Stimulated activated CD8-positive, alpha-beta memory T cell treated with anti-CD3 and anti-CD28 coated beads, Interleukin-15, amount 100 ng/mL, for 1 hour (primary cell): ENCODE results near the gene ZMIZ1.
"Not testable (repeated sequence)": the region's sequence is repeated elsewhere in the genome, so short reads cannot be mapped to it uniquely, and the experiment has no call there.

Experiments
- DNase-seq: peaks from one replicate; pipeline ENCODE4 v3.0.0-alpha.2; 2020; ENCODE audit warnings: low read depth

ZMIZ1 gene

DNA sequence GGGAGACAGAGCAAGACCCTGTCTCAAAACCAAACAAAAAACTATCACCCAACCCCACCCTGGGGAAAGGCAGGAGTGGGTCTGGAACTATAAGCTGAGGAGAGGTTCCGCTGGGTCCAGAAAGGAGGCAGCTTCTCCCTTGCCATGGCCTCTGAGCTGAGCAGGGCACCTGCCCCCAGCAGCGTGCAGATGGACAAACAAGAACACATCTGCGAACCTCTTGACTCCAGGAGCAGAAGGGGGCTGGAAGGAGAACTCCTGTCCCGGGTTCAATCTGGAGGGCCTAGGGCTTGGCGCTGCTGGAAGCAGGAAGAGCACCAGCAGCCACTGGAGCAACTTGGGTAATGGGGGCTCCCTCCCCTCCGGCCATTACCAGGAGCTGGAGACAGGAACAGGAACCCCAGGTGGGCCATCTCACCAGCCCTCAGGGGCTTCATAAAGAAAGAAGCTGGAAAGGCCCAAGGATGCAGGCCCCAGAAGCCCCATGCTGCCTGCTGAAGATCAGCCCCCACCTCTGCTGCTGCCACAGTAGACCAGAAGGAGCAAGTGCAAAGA, 259.5 kb downstream of the ZMIZ1 start:
- no peak for DNase-seq

DNA sequence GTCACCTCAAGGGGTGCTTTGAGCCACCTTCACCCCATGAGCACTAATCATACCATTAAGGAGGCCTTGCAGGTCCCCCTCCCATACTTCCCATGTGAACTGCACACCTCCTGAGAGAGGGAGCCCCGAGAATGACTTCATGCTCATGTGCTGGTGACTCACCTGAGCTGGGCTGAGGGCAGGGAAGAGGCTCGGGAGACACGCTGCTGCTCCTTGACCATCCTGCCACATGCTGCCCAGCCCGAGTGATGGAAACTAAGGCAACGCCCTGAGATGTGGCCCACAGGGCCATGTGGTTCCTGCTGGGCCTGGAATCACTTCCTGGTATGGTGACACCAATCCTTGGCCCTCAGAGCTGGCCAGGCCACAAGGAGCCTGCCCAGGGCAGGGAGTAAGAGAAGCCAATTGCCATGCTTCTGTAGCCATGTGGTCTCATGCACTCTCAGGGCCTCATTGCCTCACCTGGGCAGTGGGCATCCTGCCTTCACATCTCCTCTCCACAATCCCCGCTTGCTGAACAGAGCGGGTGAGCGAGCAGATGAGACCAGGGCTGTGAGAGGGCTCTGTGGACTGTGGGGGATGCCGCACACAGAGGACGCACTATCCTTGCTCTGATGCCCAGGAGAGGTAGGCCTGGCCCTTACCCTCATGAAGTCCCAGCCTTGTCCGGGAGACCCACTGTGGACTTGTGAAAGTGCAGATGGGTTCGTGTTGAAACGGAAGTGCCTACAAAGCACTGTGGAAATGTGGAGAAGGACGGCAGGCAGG, 260.2 kb downstream of the ZMIZ1 start:
- no peak for DNase-seq

DNA sequence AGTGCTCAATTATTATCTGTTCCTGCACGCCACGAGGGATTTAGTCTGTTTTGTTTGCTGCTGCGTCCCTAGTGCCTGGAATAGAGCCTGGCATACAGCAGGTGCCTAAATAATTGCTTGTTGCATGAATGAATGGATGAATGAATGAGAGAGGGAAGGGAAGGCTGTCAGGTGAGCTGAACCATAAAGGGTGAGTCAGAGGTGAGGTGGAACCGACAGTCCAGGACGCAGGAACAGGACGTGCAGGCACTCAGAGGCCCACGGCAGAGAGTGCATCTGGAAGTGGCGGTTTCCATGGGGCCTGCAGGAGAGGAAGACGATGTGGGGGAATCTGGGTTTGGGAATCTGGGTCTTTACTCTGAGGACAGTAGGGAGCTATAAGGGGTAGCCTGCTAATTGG, 260.8 kb downstream of the ZMIZ1 start:
- no peak for DNase-seq

DNA sequence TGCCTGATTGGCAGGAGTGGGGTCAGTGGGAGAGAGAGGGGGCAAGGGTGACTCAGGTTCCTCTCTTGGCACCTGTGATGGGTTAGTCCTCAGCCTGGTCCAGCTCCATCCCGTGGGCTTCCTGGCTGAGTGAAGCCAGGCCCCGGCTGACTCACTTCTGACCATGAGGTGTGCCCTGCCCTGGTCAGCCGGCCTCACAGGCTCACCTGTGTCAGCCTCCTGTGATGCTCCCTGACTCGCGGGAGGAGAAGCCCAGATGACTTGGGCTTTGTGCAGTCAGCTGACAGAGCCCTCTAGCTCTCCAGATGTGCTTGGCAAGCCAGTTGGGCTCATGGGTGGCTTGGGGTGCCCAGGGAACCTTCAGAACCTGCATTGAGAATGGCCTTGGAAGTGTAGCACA, 262.5 kb downstream of the ZMIZ1 start:
- DNase-seq, result no peak

DNA sequence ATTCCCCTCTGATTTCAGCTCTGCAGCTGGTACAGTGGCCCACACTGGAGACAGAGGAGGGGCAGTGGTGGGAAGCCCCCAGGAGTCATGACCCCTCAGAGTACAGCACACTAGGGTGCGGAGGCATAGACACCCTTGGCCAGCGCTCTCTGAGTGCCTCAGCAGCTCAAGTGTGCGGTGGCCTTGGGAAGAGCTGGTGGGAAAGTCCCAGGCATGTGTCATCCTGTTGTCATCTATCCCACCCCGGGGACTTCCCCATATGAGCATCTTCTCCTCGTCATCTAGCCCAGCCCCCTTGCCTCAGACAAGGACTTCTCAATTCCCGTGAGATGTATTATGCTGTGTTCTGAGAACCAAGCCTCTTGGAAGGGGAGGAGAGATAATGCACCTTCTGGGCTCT, 262.9 kb downstream of the ZMIZ1 start:
- DNase-seq, result peak; percentile 25

DNA sequence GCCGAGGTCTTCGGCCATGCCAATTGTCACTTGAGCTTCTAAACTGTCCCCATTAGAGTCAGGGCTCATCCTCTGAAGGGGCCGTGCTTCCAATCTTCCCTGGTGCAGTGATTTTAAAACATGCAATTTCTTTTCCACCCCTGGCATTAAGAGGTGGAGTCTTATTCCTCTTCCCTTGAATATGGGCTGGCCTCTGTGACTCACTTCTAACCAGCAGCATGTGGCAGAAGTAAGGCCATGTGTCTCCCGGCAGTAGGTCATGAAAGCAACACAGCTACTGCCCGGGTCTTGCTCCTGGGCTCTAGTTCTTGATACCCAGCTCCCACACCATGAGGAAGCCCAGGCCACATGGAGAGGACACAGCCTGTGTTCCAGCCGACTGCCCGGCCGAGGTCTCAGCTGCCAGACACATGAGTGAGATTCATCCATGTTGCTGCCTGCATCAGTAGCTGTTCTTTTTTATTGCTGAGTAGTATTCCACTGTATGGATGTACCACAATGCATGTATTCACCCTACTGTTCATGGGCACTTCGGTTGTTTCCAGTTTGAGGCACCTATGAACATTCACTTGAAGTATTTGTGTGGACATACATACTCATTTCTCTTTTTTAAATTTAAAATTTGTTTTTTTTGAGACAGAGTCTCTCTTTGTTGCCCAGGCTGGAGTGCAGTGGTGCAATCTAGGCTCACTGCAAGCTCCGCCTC, 264.0 kb downstream of the ZMIZ1 start:
- not testable (repeated sequence) for DNase-seq

DNA sequence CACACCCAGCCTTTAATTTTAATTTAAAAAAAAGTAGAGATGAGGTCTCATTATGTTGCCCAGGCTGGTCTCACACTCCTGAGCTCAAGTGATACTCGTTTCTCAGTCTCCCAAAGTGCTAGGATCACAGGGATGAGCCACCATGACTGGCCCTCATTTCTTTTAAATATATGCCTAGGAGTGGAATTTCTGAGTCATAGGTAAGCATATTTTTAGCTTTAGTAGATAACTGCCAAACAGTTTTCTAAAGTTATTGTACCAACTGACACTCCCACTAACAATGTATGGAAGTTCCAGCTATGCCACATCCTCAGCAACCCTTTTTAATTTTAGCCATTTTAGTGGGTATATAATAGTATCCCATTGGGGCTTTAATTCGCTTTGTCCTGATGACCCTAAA, 264.7 kb downstream of the ZMIZ1 start:
- DNase-seq, result no peak

DNA sequence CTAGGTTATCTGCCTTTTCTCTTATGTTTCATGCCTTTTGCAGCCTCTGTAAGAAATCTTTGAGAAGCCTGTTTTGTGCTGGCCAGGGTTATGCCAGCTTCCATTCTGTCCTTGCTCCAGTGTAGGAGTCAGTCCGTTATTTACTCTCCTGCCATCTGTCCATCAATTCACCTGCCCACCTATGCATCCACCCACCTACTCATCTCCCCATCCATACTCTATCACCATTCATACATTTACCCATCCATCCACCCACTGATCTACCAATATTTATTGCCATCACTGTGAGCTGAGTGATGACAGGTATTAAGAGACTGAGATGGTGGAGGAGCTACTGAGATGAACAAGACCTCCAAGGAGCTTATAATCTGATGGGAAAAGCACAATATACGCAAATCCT, 265.8 kb downstream of the ZMIZ1 start:
- no peak for DNase-seq

DNA sequence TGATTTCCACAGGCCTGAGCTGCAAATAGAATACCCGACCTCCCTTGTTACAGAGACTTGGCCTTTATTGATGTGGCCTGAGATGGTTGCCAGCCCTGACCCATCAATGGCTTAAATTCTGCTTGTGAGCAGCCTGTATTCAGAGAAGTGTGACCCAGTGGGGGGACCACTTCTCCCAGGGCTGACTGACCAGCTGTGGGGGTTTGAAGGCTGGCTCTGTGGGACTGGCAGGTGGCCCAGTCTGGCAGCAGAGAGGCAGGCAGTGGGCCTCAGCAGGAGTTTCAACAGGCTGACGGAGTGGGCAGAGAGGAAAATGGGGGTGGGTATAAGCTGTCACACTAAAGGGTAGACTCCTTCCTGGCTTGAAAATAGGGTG, 266.3 kb downstream of the ZMIZ1 start:
- no peak for DNase-seq

DNA sequence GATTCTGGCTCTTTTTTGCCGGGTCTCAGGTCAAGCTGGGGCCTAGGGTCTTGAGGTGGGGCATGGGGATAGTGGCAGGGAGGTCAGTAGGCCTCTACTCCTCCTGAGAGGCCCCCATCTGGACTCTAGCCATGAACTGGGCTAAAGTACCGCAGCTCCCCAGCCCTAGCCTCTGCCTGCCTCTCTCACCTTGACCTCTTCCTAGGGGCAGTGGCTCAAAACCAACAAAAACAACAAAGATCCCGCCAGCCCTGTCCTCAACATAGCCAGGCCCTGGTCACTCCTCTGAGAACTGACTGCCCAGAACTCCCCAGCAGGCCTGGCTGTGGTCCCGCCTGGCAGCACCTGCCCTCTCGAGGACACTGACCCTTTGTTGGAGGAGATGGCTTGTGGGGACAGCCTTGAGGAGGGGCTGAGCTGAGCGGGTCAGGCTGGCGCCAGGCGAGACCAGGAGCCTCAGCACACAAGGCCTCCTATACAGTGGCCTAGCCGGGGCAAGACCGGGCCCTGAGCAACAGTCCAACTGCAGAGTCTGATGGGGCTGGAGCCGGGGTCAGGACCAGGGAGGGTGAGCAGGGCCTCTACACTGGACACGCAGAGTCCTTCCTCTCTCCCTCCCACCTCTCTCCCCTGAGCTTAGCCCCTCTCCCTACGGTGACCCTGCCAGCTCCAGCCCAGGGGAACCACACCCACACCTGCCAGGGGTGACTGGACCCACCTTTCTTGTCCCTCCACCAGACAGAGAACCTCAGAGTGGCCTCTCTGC, 266.9 kb downstream of the ZMIZ1 start:
- no peak for DNase-seq

DNA sequence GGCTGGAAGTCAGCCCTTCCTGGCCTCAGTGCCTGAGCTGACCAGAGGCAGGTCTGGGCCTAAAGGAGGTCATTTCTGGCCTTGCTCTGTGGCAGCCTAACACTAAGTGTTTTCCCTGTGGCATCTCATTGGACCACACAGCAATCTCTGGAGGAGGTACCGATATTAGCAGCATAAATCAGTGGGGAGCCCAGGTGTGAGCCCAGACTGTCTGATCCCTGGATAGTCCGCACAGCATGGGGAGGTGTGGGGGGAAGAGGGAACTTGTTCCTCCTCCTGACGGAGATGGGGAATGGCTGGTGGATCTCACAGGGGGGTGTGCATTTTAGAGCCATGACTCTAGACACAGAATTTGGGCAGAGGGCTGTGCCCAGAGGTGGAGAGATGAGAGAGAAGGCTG, 267.5 kb downstream of the ZMIZ1 start:
- DNase-seq, result no peak

DNA sequence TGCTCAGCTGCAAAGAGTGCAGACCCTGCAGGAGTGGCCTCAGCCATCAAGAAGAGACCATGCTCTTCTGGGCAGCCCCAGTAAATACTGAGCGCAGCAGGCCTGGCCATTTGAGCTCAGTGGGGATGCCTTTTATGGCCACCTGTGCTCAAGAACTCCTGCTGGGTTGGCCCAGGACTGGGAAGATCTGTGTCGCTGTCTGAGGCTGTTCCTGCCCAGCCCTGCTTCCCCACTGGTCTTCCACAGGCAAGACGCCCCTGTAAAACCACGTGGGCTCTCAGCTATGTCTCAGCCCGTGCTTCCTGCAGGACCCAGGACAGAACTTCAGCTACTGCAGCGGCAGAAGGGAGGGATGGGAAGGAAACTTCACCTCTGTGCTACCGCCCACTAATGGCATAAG, 268.0 kb downstream of the ZMIZ1 start:
- no peak for DNase-seq

DNA sequence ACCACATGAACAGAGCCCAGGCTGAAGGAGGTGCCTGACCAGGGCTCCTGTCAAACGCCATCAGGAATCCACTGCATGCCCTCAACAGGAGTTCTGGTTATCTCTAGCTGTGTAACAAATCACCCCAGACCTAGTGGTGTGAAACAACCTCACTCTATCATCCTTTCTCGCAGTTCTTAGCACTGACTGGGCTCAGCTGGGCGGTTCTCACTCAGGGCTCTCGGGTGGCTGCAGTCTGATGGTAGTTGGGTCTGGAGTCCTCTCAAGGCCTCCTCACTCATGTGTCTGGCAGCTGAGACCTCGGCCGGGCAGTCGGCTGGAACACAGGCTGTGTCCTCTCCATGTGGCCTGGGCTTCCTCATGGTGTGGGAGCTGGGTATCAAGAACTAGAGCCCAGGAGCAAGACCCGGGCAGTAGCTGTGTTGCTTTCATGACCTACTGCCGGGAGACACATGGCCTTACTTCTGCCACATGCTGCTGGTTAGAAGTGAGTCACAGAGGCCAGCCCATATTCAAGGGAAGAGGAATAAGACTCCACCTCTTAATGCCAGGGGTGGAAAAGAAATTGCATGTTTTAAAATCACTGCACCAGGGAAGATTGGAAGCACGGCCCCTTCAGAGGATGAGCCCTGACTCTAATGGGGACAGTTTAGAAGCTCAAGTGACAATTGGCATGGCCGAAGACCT, 269.2 kb downstream of the ZMIZ1 start:
- DNase-seq, result not testable (repeated sequence)

DNA sequence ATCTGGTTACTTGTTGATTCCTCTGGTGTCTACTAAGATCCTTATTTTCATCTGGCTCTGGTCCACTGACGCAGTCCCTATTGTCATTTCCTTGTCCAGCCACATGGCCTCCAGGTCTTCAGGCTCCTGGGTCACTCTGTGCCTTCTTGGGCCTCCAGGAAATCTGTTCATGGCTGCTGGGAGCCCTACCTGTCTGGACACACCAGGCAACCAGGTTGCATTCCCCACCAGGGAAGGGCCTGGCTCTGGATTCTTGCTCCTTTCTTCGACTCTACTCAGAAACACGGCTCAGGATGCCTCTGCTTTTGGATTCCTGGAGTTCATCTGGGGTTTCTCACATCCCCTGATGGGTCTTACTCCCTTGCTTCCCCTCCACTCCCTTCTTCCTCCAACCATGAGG, 270.5 kb downstream of the ZMIZ1 start:
- DNase-seq, result no peak

DNA sequence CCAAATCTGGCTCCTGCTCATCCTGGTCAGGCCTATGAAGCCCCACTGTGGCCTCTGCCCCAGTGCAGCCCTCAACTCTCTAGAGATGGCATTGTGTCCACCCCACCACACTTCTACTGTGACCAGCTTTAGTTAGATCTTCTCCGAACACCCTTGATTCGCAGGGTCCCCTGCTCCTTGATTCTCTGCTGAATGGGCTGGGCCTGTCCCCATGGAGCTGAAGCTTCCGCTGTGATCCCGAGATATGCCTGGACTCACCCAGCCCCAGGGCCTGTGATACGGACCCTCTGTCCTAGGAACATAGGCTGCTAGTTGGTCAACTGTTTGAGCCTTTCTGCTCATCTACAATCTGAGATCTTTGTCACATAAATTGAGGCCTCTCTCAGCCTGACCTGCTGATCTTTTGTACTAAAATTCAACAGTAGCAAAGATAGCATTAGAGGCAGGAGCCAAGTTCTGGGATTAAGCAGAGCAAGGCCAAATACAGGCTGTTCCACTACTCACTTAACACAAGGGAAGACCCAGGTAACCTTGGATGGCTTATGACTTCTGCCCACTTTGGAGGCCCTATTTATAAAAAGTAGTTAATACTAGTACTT, 272.0 kb downstream of the ZMIZ1 start:
- DNase-seq, result no peak

DNA sequence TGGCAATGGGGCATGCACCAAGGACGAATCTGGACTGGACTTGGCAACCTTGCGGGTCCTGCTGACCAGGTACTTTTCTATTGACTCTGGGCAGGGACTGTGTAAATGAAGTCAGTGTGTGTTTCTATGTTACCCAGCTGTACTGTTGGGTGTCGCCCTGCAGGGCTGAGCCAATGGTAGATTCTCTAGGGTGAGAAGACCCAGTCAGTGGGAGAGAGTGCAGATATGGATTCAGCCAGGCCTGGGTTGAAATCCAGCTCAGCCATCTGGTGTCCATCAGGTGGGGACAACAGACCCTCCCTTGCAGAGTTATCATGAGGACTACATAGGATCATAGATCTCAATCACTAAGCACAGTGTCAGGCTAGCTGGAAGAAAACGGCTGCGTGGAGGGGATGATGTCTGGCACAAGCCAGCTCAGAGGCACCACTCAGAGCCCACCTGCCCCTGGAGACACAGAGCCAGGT, 273.6 kb downstream of the ZMIZ1 start:
- DNase-seq, result no peak

DNA sequence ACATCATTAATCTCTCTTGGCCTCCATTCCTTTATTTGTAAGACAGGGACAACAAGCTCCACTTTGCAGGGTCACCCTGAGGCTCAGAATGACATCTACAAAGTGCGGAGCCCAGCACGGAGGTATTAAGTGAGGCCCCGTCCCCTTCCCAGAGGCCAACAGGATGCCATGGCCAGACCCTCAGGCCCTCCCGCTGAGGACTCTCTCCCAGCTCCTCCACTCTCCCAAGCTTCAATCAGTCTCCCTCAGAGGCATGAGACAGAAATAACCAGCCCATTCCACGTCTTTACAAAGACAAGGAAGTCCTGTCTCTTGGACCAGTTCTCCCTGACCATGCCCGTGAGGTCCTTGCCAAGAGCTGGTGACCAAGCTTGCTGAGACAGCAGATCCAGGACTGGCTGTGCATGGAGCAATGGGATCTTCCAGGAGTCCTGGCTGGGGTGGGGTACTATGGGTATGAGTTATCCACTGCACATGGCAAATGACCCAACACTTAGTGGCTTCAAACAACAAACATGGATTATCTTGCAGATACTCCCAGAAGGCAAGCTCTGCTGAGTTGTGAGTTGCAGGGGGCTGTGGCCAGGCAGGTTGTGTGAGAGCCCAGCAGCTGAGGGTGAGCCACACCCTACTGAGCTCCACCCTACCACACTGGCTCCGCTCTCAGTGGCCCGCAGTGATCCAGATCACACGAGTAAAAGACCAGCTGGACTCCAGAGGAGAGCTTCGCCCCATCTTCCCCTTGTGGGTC, 274.2 kb downstream of the ZMIZ1 start:
- DNase-seq, result no peak

DNA sequence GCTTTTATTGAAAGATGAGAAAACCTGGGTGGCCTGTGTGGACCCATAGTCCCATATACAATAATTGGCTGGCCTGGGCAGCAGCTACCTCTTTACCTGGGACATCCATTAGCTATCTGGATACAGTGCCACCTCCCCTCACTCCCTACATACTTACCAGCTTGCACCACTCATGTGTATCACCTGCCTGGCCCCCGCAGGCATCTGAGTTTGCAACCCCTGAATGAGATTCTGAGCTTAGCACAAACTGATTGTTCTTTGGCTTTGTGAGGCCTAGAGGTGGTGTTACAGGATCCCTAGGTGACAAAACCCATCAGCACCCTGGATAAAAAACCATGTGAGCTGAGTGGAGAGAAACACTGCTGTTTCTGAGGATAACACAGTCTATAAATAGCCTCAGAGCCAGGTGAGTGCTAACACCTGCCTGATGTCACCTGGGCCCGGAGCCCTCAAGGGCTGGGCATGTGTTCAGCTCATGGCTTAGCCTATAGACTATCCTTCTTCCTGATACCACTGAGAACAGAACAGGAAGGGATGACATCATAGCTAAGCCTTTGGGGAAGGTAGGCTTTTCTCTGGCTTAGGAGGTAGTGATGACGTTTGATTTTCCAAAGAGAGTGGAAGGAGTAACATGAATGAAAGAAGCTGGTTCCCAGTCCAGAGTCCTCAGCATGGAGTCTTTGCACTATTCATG, 275.9 kb downstream of the ZMIZ1 start:
- DNase-seq, result no peak

DNA sequence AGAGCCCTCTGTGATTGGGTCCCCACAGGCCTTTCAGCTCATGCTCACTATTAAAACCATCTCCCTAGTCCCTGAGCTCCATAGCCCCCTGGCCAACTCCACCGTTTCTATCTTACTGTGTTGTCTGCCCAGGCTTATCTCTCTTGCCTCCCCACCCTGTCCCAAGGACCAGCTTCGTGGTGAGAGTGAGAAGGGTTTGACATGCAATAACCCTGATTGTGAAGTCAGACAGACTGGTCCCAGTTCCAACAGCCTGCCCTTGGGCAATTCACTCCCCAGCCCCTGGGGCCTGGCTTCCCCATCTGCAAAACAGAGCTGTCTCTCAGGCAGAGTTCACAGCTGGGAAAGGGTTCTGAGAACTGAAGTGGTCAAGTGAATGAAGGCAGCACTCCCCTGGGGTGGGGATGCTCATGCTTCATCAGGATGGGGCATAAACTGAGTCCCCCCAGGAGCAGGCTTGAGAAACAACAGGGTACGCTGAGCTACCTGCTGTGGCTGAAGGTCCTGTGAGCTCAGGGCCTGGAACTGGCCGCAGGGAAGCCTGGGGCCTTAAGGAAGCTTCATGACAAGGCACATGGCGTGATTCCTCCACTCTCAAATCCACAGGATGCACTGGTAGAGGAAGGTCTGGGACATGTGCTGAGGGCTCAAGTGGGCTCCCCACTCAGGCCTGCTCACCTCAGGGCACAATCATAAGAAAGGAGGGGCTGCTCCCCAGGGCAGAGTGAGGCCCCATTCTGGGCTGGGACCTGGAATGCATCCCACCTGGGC, 276.7 kb downstream of the ZMIZ1 start:
- no peak for DNase-seq

DNA sequence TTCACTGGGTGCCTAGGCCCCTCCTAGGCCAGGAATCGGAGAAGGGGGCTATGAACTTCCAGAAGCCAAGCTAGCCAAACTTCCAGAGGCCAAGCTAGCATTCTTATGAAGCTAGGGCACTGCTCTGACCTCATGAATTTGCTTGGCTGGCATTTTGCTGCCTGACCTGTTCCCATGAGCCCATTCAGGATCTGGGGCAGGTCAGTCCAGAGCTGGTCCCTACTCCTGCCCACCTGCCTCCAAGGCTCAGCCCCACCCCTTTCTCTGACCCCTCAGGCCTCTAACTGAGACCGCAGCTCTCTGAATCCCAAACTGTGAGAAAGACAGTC, 277.2 kb downstream of the ZMIZ1 start:
- no peak for DNase-seq
